ENCODE measurements around the gene LDLRAD4.

Gene LDLRAD4

DNA sequence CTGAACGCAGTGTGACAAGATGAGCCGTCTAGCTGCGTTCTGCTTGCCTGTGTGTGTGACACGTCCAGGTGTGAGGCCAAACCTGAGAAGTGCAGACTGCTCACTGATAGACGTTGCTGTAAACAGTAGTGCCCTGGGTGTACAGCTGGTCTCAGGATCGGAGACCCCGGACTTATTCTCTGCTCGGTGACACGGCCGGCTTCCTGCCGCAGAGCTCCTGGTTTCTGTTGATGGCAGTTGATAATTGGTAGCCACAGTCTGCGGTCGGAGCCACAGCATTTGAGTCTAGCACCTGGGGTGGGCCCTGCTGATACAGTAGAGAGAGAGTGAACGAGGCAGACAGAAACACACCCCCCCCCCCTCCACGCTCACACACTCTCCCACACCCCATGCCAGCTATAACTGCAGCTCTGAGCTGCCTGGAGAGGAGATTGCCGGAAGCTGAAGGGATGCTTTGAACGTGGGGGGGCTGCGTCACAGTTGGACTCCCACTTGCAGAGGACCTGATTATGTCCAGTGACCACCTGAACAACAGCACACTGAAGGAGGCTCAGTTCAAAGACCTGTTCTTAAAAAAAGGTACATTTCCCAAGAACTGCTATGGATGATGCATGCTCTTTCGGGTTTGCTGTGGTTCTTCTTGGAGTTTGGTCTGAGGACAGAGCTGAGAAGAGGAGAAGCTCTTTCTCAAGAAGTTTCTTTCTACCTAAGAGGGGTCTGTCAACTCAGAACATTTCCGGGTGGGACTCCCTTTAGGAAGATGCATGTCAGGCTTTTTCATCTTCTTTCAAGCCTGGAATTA is 393.8 kb downstream of the LDLRAD4 start:
- Histone ChIP-seq H3K4me1 (ENCODE audit: control insufficient read depth, insufficient read depth, low read depth, low read length) (peaks cover 3% of the 10 kb centered on the region), H3K79me1 (replicated peaks; ENCODE audit: low read length, poor library complexity, severe bottlenecking) (no peaks in the 10 kb centered on the region), H2BK5ac (ENCODE audit: low read depth, low read length, poor library complexity, severe bottlenecking) (no peak overlapping the region), H3K4me2 (ENCODE audit: low read length, poor library complexity, severe bottlenecking) (no peak overlapping the region), H2AK5ac (ENCODE audit: low read length, severe bottlenecking) (no peak overlapping the region), H3K23ac (ENCODE audit: low read length in 2 of 2) (no peak overlapping the region), H2AFZ (ENCODE audit: low read depth, low read length) (no peak overlapping the region), H3K27me3 (ENCODE audit: control insufficient read depth in 1 of 2, insufficient read depth in 1 of 2, low read length in 2 of 2) (peaks cover 23 to 47% of the 10 kb centered on the region in 2 experiments), H3K18ac (ENCODE audit: low read depth in 1 of 2, low read length in 2 of 2) (no peak overlapping the region), H4K8ac (ENCODE audit: low read length) (no peak overlapping the region), H3K27ac (ENCODE audit: low read length, poor library complexity, severe bottlenecking) (no peak overlapping the region), H3K9ac (ENCODE audit: low read length) (peak overlapping the region; percentile 94), H2BK12ac (ENCODE audit: low read length in 2 of 2) (no peak overlapping the region), H3K4ac (ENCODE audit: low read depth in 1 of 2, low read length in 2 of 2) (no peak overlapping the region), H2BK15ac (ENCODE audit: low read depth, poor library complexity, severe bottlenecking) (no peak overlapping the region), H2BK120ac (ENCODE audit: low read depth, low read length) (no peak overlapping the region), H3K9me3 (ENCODE audit: control insufficient read depth, low read length) (no peaks in the 10 kb centered on the region), H3K14ac (ENCODE audit: low read length in 2 of 2) (no peak overlapping the region), H4K91ac (ENCODE audit: low read length) (no peak overlapping the region), H3K36me3 (ENCODE audit: control insufficient read depth in 1 of 2, insufficient read depth in 2 of 2, low read depth in 1 of 2, low read length in 2 of 2) (no peaks in the 10 kb centered on the region), H3K4me3 (ENCODE audit: insufficient read depth in 1 of 2, low read depth in 1 of 2, low read length in 2 of 2) (peak overlapping the region in 1 of 2 experiments; percentile 74)
- 77% methylated on average over 18 of the region's 20 CpGs for WGBS
- DNase-seq, result no peak

GRCh38 chr18:13613099-13613498 is 394.5 kb downstream of the LDLRAD4 start:
- DNase-seq, result no peak
- H3K14ac ChIP-seq (ENCODE audit: low read length in 2 of 2), result no peak overlapping the region
- H3K4me3 ChIP-seq (ENCODE audit: insufficient read depth in 1 of 2, low read depth in 1 of 2, low read length in 2 of 2), result no peak overlapping the region
- H3K9me3 ChIP-seq (ENCODE audit: control insufficient read depth, low read length), result no peaks in the 10 kb centered on the region
- H3K27me3 ChIP-seq (ENCODE audit: control insufficient read depth in 1 of 2, insufficient read depth in 1 of 2, low read length in 2 of 2), result peaks cover 23 to 47% of the 10 kb centered on the region in 2 experiments
- no peak overlapping the region for H2BK12ac ChIP-seq (ENCODE audit: low read length in 2 of 2)
- H3K36me3 ChIP-seq (ENCODE audit: control insufficient read depth in 1 of 2, insufficient read depth in 2 of 2, low read depth in 1 of 2, low read length in 2 of 2), result no peaks in the 10 kb centered on the region
- no peak overlapping the region for H2AK5ac ChIP-seq (ENCODE audit: low read length, severe bottlenecking)
- H3K4ac ChIP-seq (ENCODE audit: low read depth in 1 of 2, low read length in 2 of 2), result no peak overlapping the region
- no peak overlapping the region for H3K27ac ChIP-seq (ENCODE audit: low read length, poor library complexity, severe bottlenecking)
- no peak overlapping the region for H4K8ac ChIP-seq (ENCODE audit: low read length)
- no peak overlapping the region for H2AFZ ChIP-seq (ENCODE audit: low read depth, low read length)
- no peak overlapping the region for H3K9ac ChIP-seq (ENCODE audit: low read length)
- peaks cover 3% of the 10 kb centered on the region for H3K4me1 ChIP-seq (ENCODE audit: control insufficient read depth, insufficient read depth, low read depth, low read length)
- H2BK120ac ChIP-seq (ENCODE audit: low read depth, low read length), result no peak overlapping the region
- H3K79me1 ChIP-seq (replicated peaks; ENCODE audit: low read length, poor library complexity, severe bottlenecking), result no peaks in the 10 kb centered on the region
- H3K18ac ChIP-seq (ENCODE audit: low read depth in 1 of 2, low read length in 2 of 2), result no peak overlapping the region
- no peak overlapping the region for H3K23ac ChIP-seq (ENCODE audit: low read length in 2 of 2)
- no peak overlapping the region for H4K91ac ChIP-seq (ENCODE audit: low read length)
- H2BK5ac ChIP-seq (ENCODE audit: low read depth, low read length, poor library complexity, severe bottlenecking), result no peak overlapping the region
- H2BK15ac ChIP-seq (ENCODE audit: low read depth, poor library complexity, severe bottlenecking), result no peak overlapping the region
- no peak overlapping the region for H3K4me2 ChIP-seq (ENCODE audit: low read length, poor library complexity, severe bottlenecking)

- no peak overlapping the region for H3K14ac ChIP-seq (ENCODE audit: low read length in 2 of 2)
- H3K23ac ChIP-seq (ENCODE audit: low read length in 2 of 2), result no peak overlapping the region
- no peaks in the 10 kb centered on the region for H3K36me3 ChIP-seq (ENCODE audit: control insufficient read depth in 1 of 2, insufficient read depth in 2 of 2, low read depth in 1 of 2, low read length in 2 of 2)
- H2AK5ac ChIP-seq (ENCODE audit: low read length, severe bottlenecking), result no peak overlapping the region
- peaks cover 3% of the 10 kb centered on the region for H3K4me1 ChIP-seq (ENCODE audit: control insufficient read depth, insufficient read depth, low read depth, low read length)
- H2AFZ ChIP-seq (ENCODE audit: low read depth, low read length), result no peak overlapping the region
- H2BK15ac ChIP-seq (ENCODE audit: low read depth, poor library complexity, severe bottlenecking), result no peak overlapping the region
- 89% methylated on average over 18 of the region's 21 CpGs for WGBS
- H4K8ac ChIP-seq (ENCODE audit: low read length), result no peak overlapping the region
- no peak overlapping the region for H3K18ac ChIP-seq (ENCODE audit: low read depth in 1 of 2, low read length in 2 of 2)
- no peak overlapping the region for H3K27ac ChIP-seq (ENCODE audit: low read length, poor library complexity, severe bottlenecking)
- no peak overlapping the region for H2BK120ac ChIP-seq (ENCODE audit: low read depth, low read length)
- H2BK12ac ChIP-seq (ENCODE audit: low read length in 2 of 2), result no peak overlapping the region
- peaks cover 23 to 40% of the 10 kb centered on the region in 2 experiments for H3K27me3 ChIP-seq (ENCODE audit: control insufficient read depth in 1 of 2, insufficient read depth in 1 of 2, low read length in 2 of 2)
- no peak overlapping the region for H3K9ac ChIP-seq (ENCODE audit: low read length)
- DNase-seq, result no peak
- H3K79me1 ChIP-seq (replicated peaks; ENCODE audit: low read length, poor library complexity, severe bottlenecking), result no peaks in the 10 kb centered on the region
- no peak overlapping the region for H3K4me3 ChIP-seq (ENCODE audit: insufficient read depth in 1 of 2, low read depth in 1 of 2, low read length in 2 of 2)
- H2BK5ac ChIP-seq (ENCODE audit: low read depth, low read length, poor library complexity, severe bottlenecking), result no peak overlapping the region
- H3K4me2 ChIP-seq (ENCODE audit: low read length, poor library complexity, severe bottlenecking), result no peak overlapping the region
- H3K9me3 ChIP-seq (ENCODE audit: control insufficient read depth, low read length), result no peaks in the 10 kb centered on the region
- H3K4ac ChIP-seq (ENCODE audit: low read depth in 1 of 2, low read length in 2 of 2), result no peak overlapping the region
- peak overlapping the region; percentile 25 for H4K91ac ChIP-seq (ENCODE audit: low read length)
Observed at GRCh38 chr18:13613591-13614501, 395.3 kb downstream of the LDLRAD4 start.

DNA sequence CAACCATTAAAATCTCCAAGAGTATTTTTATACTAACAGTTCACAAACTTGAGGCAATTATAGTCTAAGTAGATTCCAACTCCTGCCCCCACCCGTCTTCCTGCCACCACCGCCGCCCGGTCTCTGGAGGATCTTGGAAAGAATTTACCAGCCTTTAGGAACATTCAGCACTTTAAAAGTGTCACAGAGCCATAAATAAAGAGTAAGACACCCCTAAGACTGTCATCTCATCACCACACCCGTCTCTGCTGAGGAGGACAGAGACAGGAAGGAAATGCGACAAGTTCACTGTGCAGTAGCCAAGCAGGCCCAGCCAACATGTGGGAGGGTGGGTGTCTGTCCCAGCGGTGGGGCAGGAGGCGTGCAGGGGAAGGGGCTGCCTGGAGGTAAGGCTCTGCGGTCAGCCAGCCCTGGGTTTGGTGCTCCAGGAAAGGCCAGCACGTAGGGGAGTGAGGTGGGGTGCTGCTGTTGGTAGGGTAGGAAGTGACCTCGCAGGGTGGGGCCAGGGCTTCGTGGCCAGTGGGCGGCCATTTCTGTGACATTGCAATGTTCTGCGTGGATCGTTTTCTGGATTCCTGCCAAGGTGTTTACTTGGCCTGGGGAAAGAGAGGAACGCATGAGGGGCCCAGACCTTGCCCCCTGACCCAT is 396.2 kb downstream of the LDLRAD4 start:
- no peak overlapping the region for H2BK12ac ChIP-seq (ENCODE audit: low read length in 2 of 2)
- no peak overlapping the region for H2AK5ac ChIP-seq (ENCODE audit: low read length, severe bottlenecking)
- no peak overlapping the region for H3K4me2 ChIP-seq (ENCODE audit: low read length, poor library complexity, severe bottlenecking)
- no peaks in the 10 kb centered on the region for H3K79me1 ChIP-seq (replicated peaks; ENCODE audit: low read length, poor library complexity, severe bottlenecking)
- no peaks in the 10 kb centered on the region for H3K36me3 ChIP-seq (ENCODE audit: control insufficient read depth in 1 of 2, insufficient read depth in 2 of 2, low read depth in 1 of 2, low read length in 2 of 2)
- no peak overlapping the region for H3K4me3 ChIP-seq (ENCODE audit: insufficient read depth in 1 of 2, low read depth in 1 of 2, low read length in 2 of 2)
- no peak overlapping the region for H2BK120ac ChIP-seq (ENCODE audit: low read depth, low read length)
- no peak overlapping the region for H3K23ac ChIP-seq (ENCODE audit: low read length in 2 of 2)
- no peak overlapping the region for H3K27ac ChIP-seq (ENCODE audit: low read length, poor library complexity, severe bottlenecking)
- no peak overlapping the region for H4K8ac ChIP-seq (ENCODE audit: low read length)
- H2BK5ac ChIP-seq (ENCODE audit: low read depth, low read length, poor library complexity, severe bottlenecking), result no peak overlapping the region
- H3K9me3 ChIP-seq (ENCODE audit: control insufficient read depth, low read length), result no peaks in the 10 kb centered on the region
- peaks cover 3% of the 10 kb centered on the region for H3K4me1 ChIP-seq (ENCODE audit: control insufficient read depth, insufficient read depth, low read depth, low read length)
- H2BK15ac ChIP-seq (ENCODE audit: low read depth, poor library complexity, severe bottlenecking), result no peak overlapping the region
- H3K18ac ChIP-seq (ENCODE audit: low read depth in 1 of 2, low read length in 2 of 2), result no peak overlapping the region
- H4K91ac ChIP-seq (ENCODE audit: low read length), result no peak overlapping the region
- no peak overlapping the region for H2AFZ ChIP-seq (ENCODE audit: low read depth, low read length)
- no peak overlapping the region for H3K4ac ChIP-seq (ENCODE audit: low read depth in 1 of 2, low read length in 2 of 2)
- no peak overlapping the region for H3K9ac ChIP-seq (ENCODE audit: low read length)
- H3K14ac ChIP-seq (ENCODE audit: low read length in 2 of 2), result no peak overlapping the region
- DNase-seq, result no peak
- WGBS, result 59% methylated on average over 16 of the region's 16 CpGs
- peaks cover 23 to 40% of the 10 kb centered on the region in 2 experiments for H3K27me3 ChIP-seq (ENCODE audit: control insufficient read depth in 1 of 2, insufficient read depth in 1 of 2, low read length in 2 of 2)

Data from mesenchymal stem cell (in vitro differentiated cells and primary cell).